Renal cortex interstitium (tissue), 11 donors: ENCODE data around the gene CCDC38. TPM values are rescaled to one million over a fixed set of nuclear protein-coding genes. Genes with fewer than 3 reads are reported as not detected.
"Not testable (repeated sequence)": the region's sequence is repeated elsewhere in the genome, so short reads cannot be mapped to it uniquely, and the experiment has no call there.

Source experiments
- DNase-seq, 11 donors: peaks; one replicate each; pipeline ENCODE4 v3.0.0-alpha.2; 2013; ENCODE audit warnings: low read depth in 9 of 11, low spot score in 4 of 11; ENCODE audit errors: extremely low read depth in 1 of 11
- polyA plus RNA-seq, 3 donors: library from polyadenylated mRNA; unstranded; fragments of 120-200 nt; gene quantifications; one replicate each; pipeline ENCODE4 v1.2.1, GENCODE V29; 2013; ENCODE audit not compliant: insufficient read length in 3 of 3

Gene CCDC38
- polyA plus RNA-seq, 3 donors, result 0.42 to 0.89 (median 0.42) TPM

GRCh38 chr12:95857156-95857555, 85.3 kb downstream of the CCDC38 start:
- no peak for DNase-seq

GRCh38 chr12:95852133-95852532, 90.3 kb downstream of the CCDC38 start:
- DNase-seq, result no peak

GRCh38 chr12:95851606-95852005, 90.8 kb downstream of the CCDC38 start:
- no peak for DNase-seq

DNA sequence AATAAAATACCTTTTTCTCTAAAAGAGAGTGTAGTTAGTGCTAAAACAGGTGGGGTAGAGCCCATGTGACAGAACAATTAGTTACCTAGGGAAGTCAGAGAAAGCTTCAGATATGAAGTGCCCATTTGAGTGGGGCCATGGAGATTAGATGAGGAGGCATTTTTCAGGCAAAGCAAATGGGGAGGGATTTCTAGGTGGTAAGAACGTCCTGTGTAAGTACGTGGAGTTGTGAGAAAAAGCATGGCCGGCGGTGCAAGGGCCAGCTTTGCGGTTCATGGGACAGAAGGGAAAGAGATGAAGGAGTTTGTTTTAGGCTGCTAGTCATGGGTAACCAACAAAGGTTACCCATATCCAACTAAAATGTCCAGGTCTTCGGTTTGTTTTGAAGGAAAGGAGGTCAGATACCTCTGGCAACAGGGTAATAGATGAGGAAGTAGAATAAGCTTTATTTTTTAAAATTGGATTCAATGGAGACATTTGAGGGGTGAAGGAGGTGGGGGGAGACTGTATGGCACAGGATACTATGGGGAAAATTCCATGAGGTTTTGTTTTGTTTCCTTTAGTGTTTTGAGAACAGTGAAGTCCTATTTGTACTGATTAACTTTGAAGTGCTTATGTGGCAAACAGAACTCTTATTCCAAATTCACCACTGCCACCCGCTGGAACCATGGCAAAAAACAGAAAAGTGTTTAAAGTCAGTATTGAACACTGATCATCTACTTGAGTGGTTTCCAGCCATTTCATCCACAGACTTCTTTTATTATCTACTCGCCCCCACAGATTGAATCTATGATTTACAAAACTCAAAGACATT, 93.6 kb downstream of the CCDC38 start:
- DNase-seq, result peak in 4 of 11 donors; percentile 12 to 55 (median 24)

DNA sequence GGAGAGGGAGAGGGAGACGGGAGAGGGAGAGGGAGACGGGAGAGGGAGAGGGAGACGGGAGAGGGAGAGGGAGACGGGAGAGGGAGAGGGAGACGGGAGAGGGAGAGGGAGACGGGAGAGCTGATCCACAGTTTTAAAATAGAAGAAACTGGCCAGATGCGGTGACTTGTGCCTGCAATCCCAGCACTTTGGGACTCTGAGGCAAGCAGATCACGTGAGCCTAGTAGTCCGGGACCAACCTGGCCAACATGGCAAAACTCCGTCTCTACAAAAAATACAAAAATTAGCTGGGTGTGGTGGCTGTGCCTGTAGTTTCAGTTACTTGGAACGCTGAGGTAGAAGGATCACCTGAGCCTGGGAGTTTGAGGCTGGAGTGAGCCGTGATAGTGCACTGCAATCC, 100.0 kb downstream of the CCDC38 start:
- not testable (repeated sequence) for DNase-seq

GRCh38 chr12:95838125-95838524, 104.3 kb downstream of the CCDC38 start:
- DNase-seq, result no peak

- DNase-seq, result no peak
These were observed 105.0 kb downstream of the CCDC38 start for GRCh38 chr12:95837240-95838038.

- no peak for DNase-seq
These were observed 105.7 kb downstream of the CCDC38 start for GRCh38 chr12:95836630-95837239.

DNA sequence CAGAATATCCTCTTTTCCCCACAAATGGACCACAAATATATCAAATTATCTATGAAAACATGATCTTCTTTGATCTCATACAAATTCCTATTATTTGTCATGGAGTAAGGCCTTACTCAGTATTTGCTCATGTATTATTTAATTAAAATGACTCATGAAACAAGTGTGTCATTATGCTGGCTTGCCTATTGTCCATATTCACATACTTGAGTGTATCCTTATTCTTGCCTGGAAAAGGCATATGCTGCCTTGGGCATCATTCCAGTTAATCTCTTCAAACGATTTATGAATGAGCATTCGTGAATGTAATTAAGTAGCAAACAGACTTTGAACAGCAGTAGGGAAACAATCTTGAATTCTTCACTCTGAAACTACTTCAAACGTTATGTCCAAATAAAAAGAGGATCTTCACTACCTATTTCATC, 106.2 kb downstream of the CCDC38 start:
- no peak for DNase-seq

- no peak for DNase-seq
These were observed 107.8 kb downstream of the CCDC38 start for GRCh38 chr12:95834572-95834971.

- no peak for DNase-seq
These were observed 111.9 kb downstream of the CCDC38 start for GRCh38 chr12:95830335-95831089.

DNA sequence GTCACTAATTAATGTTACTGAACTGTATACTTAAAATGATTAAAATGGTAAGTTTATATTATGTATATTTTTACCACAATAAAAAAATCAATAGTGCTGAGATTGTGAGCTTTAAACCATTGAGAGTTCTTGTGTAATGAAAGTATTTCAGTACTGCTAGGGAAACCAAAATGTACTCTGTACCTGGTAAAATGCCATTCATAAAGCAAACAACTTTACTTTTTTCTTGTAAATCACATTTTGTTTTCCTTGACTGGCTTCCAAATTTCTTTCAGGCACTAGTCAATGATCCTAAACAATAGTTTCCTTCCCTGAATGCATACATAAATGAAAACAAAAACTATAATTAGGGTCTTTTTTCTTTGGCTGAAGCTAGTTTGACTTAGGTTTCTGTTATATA, 113.0 kb downstream of the CCDC38 start:
- DNase-seq, result no peak

- peak in 2 of 11 donors; percentile 31 to 38 for DNase-seq
These were observed 122.2 kb downstream of the CCDC38 start for GRCh38 chr12:95820096-95820703.

Other genes with a start within 250 kb of the CCDC38 start
- gene NTN4, start 151.8 kb downstream of the CCDC38 start, polyA plus RNA-seq, result 100 to 1,000 TPM in 1 of 3 donors, 10 to 100 TPM in 2; 84.1 to 119 (median 98.6) TPM
- gene SNRPF, start 83.7 kb downstream of the CCDC38 start, polyA plus RNA-seq, result 100 to 1,000 TPM in 2 of 3 donors, 10 to 100 TPM in 1; 79.8 to 116 (median 106) TPM
- gene AMDHD1, start 717 bp upstream of the CCDC38 start, polyA plus RNA-seq, result 1 to 10 TPM; 1.1 to 1.9 (median 1.2) TPM
- gene HAL, start 53.7 kb upstream of the CCDC38 start, polyA plus RNA-seq, result under 1 TPM; 0.60 to 1.00 (median 0.86) TPM
- 100 to 1,000 TPM; 120 to 138 (median 125) TPM for gene LTA4H, start 93.0 kb upstream of the CCDC38 start, polyA plus RNA-seq